Glomerular endothelial cell (primary cell): Measurements from ENCODE around the gene KXD1. TPM values are rescaled to one million over a fixed set of nuclear protein-coding genes. Genes with fewer than 3 reads are reported as not detected.

ENCODE experiments used
- DNase-seq: peaks from one replicate; pipeline ENCODE4 v3.0.0-alpha.2; 2011; ENCODE audit warnings: low read depth, low spot score; ENCODE audit errors: extremely low read depth
- total RNA-seq: library from RNA; depleted of rRNA; stranded (reverse); fragments of >200 nt; gene quantifications from 2 replicates; pipeline ENCODE4 v1.2.3, GENCODE V29; 2015

Gene KXD1
- total RNA-seq, 1 donor from 2014 or later: 155 TPM

DNA sequence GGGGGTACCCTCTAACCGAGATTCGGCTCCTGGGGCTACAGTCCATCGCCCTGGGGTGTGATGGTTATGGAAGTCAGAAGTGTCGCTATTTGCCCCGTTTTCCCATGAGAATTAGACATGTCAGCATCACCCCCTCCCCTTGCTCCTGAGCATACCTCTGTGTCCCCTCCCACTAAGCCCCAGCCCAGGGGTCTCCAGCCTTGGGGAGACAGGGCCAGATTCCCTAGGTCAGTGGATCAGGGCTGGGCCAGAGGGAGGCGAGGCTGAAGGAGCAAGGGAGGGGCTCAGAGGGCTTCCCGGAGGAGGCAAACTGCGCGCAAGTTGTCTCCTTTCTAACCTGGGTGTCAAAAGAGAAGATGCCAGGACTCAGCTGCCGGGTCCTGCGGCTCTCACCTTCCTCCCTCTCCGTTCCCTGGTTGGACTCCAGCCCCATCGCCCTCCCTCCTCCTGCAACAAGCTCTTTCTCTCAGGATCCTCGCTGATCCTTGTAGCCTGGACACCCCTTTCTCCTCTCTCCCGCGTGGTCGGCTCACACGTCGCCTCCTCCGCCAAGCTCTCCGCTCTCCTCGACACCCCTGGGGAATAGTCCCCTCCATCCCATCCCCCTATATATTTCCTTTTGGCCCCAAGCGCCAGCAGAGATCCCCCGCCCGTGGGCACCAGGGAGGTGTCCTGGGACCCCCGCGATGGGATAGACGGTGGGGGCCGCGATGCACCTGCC is 54.5 kb downstream of the KXD1 start:
- no peak for DNase-seq

DNA sequence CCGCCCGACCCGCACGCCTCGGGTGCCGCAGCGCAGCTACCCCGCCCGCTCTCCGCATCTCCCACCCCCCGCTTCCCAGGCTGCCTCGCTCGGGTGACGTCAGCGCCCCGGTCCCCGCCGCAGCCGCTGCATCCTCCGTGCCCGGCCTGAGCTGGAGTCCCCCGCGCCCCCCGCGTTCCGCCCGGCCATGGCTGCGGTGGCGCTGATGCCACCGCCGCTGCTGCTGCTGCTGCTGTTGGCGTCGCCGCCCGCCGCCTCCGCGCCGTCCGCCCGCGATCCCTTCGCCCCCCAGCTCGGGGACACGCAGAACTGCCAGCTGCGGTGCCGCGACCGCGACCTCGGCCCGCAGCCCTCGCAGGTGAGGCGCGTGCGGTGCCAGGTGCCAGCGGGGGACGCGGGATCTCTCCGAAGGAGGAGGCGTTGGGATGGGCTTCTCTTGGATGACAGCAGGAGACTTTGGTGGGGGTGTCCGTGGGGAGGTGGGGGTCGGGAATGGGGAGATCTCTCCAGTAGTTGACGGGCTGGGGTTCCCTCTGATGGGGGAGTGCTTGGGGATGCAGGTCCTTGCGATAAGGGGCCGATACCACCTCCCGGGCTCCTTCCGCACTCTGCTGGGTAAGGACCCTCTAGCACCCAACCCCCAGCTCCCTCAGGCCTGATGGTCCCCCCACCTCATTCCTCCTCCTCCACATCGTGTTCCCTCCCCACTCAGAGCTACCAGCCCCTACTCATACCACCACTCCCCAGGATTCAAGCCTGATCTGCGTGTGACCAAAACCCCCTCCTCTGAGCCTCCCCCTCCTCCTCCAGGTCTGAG is 55.3 kb downstream of the KXD1 start, which contains the start of gene TMEM59L:
TSS of gene TMEM59L (plus strand) at position 99 of the 817 bp plus-strand sequence. CDS start at position 188, 89 bp downstream.
- DNase-seq: no peak

DNA sequence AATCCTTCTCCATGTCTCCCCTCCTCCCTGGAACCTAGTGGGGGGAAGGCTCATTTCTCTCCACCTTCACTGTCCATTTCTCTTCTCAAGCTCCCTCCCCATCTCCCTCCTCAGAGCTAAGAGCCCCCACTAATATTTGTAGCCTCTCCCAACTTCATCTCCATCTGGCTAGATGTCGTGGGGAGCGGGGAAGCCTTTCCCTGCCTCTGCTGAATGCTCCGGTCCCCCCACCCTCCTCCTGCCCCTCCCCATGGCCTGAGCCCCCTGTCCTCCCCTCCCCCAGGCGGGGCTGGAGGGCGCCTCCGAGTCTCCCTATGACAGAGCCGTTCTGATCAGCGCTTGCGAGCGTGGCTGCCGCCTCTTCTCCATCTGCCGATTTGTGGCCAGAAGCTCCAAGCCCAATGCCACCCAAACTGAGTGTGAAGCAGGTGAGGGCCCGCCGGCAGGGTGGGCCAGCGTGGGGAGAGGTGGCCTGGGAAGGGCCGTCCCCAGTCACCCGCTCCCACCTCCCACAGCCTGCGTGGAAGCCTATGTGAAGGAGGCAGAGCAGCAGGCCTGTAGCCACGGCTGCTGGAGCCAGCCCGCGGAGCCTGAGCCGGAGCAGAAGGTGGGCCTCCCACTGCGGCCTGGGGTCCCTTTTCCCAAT is 56.0 kb downstream of the KXD1 start:
- no peak for DNase-seq

DNA sequence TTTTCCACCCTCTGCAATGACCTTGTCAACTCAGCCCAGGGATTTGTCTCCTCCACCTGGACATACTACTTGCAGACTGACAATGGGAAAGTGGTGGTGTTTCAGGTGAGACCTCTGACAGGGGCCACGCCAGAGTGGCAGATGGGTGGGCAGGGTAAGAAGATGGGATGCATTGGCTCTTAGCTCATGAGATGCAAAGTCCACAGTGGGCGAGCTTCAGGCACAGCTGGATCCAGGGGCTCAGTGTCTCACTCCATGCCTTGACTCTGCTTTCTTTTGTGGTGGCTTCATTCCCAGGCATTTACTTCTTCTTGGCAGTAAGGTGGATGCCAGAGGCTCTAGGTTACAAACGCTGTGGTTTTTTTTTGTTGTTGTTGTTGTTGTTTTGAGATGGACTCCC is 58.4 kb downstream of the KXD1 start:
- no peak for DNase-seq

DNA sequence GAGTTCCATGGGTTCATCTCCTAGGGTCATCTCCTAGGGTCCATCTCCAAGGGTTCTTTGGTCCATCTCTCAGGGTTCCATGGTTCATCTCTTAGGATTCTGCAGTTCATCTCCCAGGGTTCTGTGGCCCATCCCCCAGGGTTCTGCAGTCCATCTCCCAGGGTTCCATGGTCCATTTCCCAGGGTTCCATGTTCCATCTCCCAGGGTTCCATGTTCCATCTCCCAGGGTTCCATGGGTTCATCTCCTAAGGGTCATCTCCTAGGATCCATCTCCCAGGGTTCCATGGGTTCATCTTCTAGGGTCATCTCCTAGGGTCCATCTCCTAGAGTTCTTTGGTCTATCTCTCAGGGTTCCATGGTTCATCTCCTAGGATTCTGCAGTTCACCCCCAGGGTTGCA is 59.9 kb downstream of the KXD1 start:
- DNase-seq: no peak

DNA sequence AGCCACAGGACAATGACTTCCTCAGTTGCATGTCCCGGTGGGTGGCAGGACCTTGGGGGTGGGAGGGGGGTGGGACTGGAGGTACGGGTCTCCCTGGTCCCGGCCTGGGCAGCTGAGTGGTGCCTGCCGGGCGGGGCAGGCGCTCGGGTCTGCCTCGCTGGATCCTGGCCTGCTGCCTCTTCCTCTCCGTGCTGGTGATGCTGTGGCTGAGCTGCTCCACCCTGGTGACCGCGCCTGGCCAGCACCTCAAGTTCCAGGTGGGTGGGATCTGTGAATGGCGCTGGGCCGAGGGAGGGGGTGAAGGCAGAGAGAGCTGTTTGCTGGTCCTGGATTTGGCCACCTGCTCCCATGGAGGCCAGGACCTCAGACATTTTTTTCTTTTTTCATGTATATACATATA is 60.6 kb downstream of the KXD1 start:
- no peak for DNase-seq

Other genes starting within 250 kb of the KXD1 start
- gene LSM4, start 234.8 kb upstream of the KXD1 start, total RNA-seq: 201 and 204 TPM in 2 replicates
- 18.6 and 26.5 TPM in 2 replicates for gene PGPEP1, start 217.3 kb upstream of the KXD1 start, total RNA-seq
- 429 and 528 TPM in 2 replicates for gene GDF15, start 171.7 kb upstream of the KXD1 start, total RNA-seq
- not detected in 2 replicates for gene LRRC25, start 160.2 kb upstream of the KXD1 start, total RNA-seq
- gene SSBP4, start 138.5 kb upstream of the KXD1 start, total RNA-seq: 180 and 184 TPM in 2 replicates
- 50.9 and 57.2 TPM in 2 replicates for gene ISYNA1, start 119.7 kb upstream of the KXD1 start, total RNA-seq
- gene ELL, start 35.8 kb upstream of the KXD1 start, total RNA-seq: 13.6 and 18.3 TPM in 2 replicates
- 297 and 321 TPM in 2 replicates for gene FKBP8, start 14.3 kb upstream of the KXD1 start, total RNA-seq
- gene UBA52, start 14.0 kb downstream of the KXD1 start, total RNA-seq: 730 and 991 TPM in 2 replicates
- gene REX1BD, start 30.9 kb downstream of the KXD1 start, total RNA-seq: 141 and 212 TPM in 2 replicates
- 1.8 TPM in 1 of 2 replicates, not detected in the other for gene CRLF1, start 48.9 kb downstream of the KXD1 start, total RNA-seq
- gene TMEM59L, start 55.0 kb downstream of the KXD1 start, total RNA-seq: 1.4 and 1.6 TPM in 2 replicates
- gene KLHL26, start 79.2 kb downstream of the KXD1 start, total RNA-seq: 4.3 and 4.4 TPM in 2 replicates
- 2.8 and 4.7 TPM in 2 replicates for gene CRTC1, start 125.8 kb downstream of the KXD1 start, total RNA-seq
- gene COMP, start 233.4 kb downstream of the KXD1 start, total RNA-seq: not detected in 2 replicates